ENCODE data around the gene SCLY.

- TF ChIP-seq CTCF (IDR thresholded peaks at IDR 0.05) (no peak), ZFX (IDR thresholded peaks at IDR 0.05; ENCODE audit: borderline replicate concordance) (no peak)
Observed at GRCh38 chr2:238141541-238142318, 80.9 kb downstream of the SCLY start.
